Panc1 (cell line): ENCODE data around the gene MED28. TPM values are rescaled to one million over a fixed set of nuclear protein-coding genes. Genes with fewer than 3 reads are reported as not detected.

ENCODE experiments used
- ATAC-seq: fragments of 200-7000 bp; cut with Tn5 transposase; 2 replicates; pipeline ENCODE4 v1.9.1; 2020; ENCODE audit warnings: mild to moderate bottlenecking, moderate library complexity
- BruUV-seq: library from RNA; stranded (reverse); fragments of 400-500 nt; replicated peaks from 2 replicates; lab custom pipeline; 2021; lab: Mats Ljungman, UMichigan
- CTCF ChIA-PET: fragments of 300-600 bp; sonication (Branson Sonifier 250); formaldehyde crosslinking; loops from one replicate; lab custom pipeline; 2022; ENCODE audit warnings: antibody characterized with exemption; lab: Charles Lee
- POLR2A ChIA-PET: fragments of 300-600 bp; sonication (Branson Sonifier 250); formaldehyde crosslinking; loops from one replicate; lab custom pipeline; 2022; ENCODE audit warnings: antibody characterized with exemption; lab: Charles Lee
- DNase-seq: peaks from one replicate; pipeline ENCODE4 v3.0.0-alpha.2; 2010; ENCODE audit warnings: low read depth, low spot score
- H3K27ac ChIP-seq: 2 replicates; pipeline ENCODE4 v1.5.1; 2011; ENCODE audit warnings: mild to moderate bottlenecking, low read length, inconsistent platforms
- H3K27me3 ChIP-seq: fragments of 200-500 bp; sonication (Bioruptor generic); 2 replicates; pipeline ENCODE4 v1.6.0; 2014; ENCODE audit warnings: low read length, inconsistent platforms; ENCODE audit not compliant: control insufficient read depth, insufficient read depth
- H3K36me3 ChIP-seq: fragments of 200-500 bp; sonication (Bioruptor generic); 2 replicates; pipeline ENCODE4 v1.5.1; 2014; ENCODE audit warnings: inconsistent platforms, mild to moderate bottlenecking, low read length, moderate library complexity; ENCODE audit not compliant: control insufficient read depth, insufficient read depth
- H3K4me1 ChIP-seq: 2 replicates; pipeline ENCODE4 v1.5.1; 2011; ENCODE audit warnings: inconsistent platforms, mild to moderate bottlenecking, low read length, moderate library complexity; ENCODE audit not compliant: control insufficient read depth, insufficient read depth
- H3K4me3 ChIP-seq, 2 experiments: 2 replicates each; pipeline ENCODE4 v1.5.1; 2011 to 2012; ENCODE audit warnings: low read depth in 2 of 2, low read length in 2 of 2, mild to moderate bottlenecking in 2 of 2, inconsistent platforms in 1 of 2, moderate library complexity in 1 of 2
- H3K9me3 ChIP-seq: fragments of 200-500 bp; sonication (Bioruptor generic); 2 replicates; pipeline ENCODE4 v1.5.1; 2014; ENCODE audit warnings: low read depth, mild to moderate bottlenecking, inconsistent platforms, low read length, moderate library complexity; ENCODE audit not compliant: control insufficient read depth, insufficient read depth
- POLR2AphosphoS5 ChIP-seq: IDR thresholded peaks from 2 replicates; pipeline ENCODE4 v1.6.1; 2012; ENCODE audit warnings: mild to moderate bottlenecking, low read depth, low read length, moderate library complexity
- SIN3A ChIP-seq: IDR thresholded peaks from 2 replicates; pipeline ENCODE4 v1.6.1; 2012; ENCODE audit warnings: low read depth, mild to moderate bottlenecking, low read length, moderate library complexity, borderline replicate concordance; ENCODE audit not compliant: insufficient read depth
- TCF7L2 ChIP-seq: IDR thresholded peaks from 2 replicates; pipeline ENCODE4 v1.6.1; 2011; ENCODE audit warnings: mild to moderate bottlenecking, low read depth, low read length, inconsistent platforms
- in situ Hi-C: cut with HindIII; loops from 2 replicates; pipeline ENCODE4 v1.10.0; 2016; ENCODE audit warnings: low sequenced_read_pairs, low pct_unique_long_range_greater_than_20kb
- intact Hi-C: fragments of 100-400 bp; cut with micrococcal nuclease; formaldehyde crosslinking; loops from one replicate; pipeline ENCODE4 v1.10.0; 2022; ENCODE audit not compliant: unreplicated experiment
- total RNA-seq: library from RNA; stranded (reverse); gene quantifications from one replicate; pipeline ENCODE4 v1.2.1, GENCODE V29; 2021; ENCODE audit not compliant: unreplicated experiment
- TF ChIP-seq, protein P1 (sequence below), 2 experiments: IDR thresholded peaks; 2 replicates each; pipeline ENCODE4 v1.6.1; 2011 to 2012; ENCODE audit warnings: low read depth in 2 of 2, control low read depth in 1 of 2, low read length in 1 of 2, mild to moderate bottlenecking in 1 of 2, moderate library complexity in 1 of 2; ENCODE audit not compliant: insufficient read depth in 1 of 2
- TF ChIP-seq, protein P2 (sequence below): fragments of 450-650 bp; IDR thresholded peaks from 2 replicates; pipeline ENCODE4 v1.5.1; 2017; ENCODE audit warnings: mild to moderate bottlenecking

Gene MED28
- total RNA-seq, 1 experiment from 2014 or later: 32.1 TPM

- Histone ChIP-seq H3K27me3 (no peaks in the 10 kb centered on the region), H3K36me3 (peaks cover 8% of the 10 kb centered on the region), H3K4me1 (no peaks in the 10 kb centered on the region), H3K4me3 (no peak overlapping the region), H3K9me3 (no peaks in the 10 kb centered on the region), H3K27ac (no peak overlapping the region)
- ChIA-PET CTCF (no interaction called here), POLR2A (no interaction called here)
- ATAC-seq: no peak
- TF ChIP-seq SIN3A (no peak), POLR2AphosphoS5 (no peak), TCF7L2 (no peak)
- TF ChIP-seq, protein P1, sequence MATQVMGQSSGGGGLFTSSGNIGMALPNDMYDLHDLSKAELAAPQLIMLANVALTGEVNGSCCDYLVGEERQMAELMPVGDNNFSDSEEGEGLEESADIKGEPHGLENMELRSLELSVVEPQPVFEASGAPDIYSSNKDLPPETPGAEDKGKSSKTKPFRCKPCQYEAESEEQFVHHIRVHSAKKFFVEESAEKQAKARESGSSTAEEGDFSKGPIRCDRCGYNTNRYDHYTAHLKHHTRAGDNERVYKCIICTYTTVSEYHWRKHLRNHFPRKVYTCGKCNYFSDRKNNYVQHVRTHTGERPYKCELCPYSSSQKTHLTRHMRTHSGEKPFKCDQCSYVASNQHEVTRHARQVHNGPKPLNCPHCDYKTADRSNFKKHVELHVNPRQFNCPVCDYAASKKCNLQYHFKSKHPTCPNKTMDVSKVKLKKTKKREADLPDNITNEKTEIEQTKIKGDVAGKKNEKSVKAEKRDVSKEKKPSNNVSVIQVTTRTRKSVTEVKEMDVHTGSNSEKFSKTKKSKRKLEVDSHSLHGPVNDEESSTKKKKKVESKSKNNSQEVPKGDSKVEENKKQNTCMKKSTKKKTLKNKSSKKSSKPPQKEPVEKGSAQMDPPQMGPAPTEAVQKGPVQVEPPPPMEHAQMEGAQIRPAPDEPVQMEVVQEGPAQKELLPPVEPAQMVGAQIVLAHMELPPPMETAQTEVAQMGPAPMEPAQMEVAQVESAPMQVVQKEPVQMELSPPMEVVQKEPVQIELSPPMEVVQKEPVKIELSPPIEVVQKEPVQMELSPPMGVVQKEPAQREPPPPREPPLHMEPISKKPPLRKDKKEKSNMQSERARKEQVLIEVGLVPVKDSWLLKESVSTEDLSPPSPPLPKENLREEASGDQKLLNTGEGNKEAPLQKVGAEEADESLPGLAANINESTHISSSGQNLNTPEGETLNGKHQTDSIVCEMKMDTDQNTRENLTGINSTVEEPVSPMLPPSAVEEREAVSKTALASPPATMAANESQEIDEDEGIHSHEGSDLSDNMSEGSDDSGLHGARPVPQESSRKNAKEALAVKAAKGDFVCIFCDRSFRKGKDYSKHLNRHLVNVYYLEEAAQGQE (IDR thresholded peaks at IDR 0.05; ENCODE audit: insufficient read depth in 1 of 2, low read depth in 2 of 2, low read length in 1 of 2): no peak
- TF ChIP-seq, protein P2, sequence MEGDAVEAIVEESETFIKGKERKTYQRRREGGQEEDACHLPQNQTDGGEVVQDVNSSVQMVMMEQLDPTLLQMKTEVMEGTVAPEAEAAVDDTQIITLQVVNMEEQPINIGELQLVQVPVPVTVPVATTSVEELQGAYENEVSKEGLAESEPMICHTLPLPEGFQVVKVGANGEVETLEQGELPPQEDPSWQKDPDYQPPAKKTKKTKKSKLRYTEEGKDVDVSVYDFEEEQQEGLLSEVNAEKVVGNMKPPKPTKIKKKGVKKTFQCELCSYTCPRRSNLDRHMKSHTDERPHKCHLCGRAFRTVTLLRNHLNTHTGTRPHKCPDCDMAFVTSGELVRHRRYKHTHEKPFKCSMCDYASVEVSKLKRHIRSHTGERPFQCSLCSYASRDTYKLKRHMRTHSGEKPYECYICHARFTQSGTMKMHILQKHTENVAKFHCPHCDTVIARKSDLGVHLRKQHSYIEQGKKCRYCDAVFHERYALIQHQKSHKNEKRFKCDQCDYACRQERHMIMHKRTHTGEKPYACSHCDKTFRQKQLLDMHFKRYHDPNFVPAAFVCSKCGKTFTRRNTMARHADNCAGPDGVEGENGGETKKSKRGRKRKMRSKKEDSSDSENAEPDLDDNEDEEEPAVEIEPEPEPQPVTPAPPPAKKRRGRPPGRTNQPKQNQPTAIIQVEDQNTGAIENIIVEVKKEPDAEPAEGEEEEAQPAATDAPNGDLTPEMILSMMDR: no peak
- intact Hi-C loops (loop anchor here (5.0 kb wide), 1 partner anchor 83 kb away; no protein-coding TSS in a partner anchor), in situ Hi-C loops (no loop called here)
- no peak for DNase-seq
- BruUV-seq: no TSS peak
Observed at GRCh38 chr4:17630228-17630627, 15.8 kb downstream of the MED28 start.

DNA sequence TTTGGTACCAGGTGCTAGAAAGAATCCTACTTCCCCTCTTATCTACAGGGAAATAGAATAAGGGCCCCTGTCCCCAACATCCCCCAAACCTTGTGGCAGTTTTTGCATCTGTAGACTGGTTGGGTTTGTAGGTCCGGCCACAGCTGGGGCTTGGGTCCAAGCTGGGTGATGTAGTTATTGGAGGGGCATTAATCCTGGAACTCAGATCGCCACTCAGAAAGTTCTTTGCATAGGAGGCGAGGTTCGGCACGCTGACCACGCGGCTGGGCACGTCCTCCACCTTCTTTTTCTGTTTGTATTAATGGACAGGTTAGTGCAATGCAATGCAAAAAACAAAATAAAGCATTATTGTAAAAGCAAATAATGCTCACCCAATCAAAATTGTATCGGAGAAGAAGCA lies 19.2 kb downstream of the MED28 start:
- no peak overlapping the region for H3K4me3 ChIP-seq
- intact Hi-C loops (loop anchor here (5.0 kb wide), 1 partner anchor 86 kb away; no protein-coding TSS in a partner anchor), in situ Hi-C loops (no loop called here)
- no peaks in the 10 kb centered on the region for H3K9me3 ChIP-seq
- TF ChIP-seq, protein P2: no peak
- TF ChIP-seq SIN3A (no peak), POLR2AphosphoS5 (no peak), TCF7L2 (no peak)
- TF ChIP-seq, protein P1 (IDR thresholded peaks at IDR 0.05; ENCODE audit: insufficient read depth in 1 of 2, low read depth in 2 of 2, low read length in 1 of 2): no peak
- no peaks in the 10 kb centered on the region for H3K27me3 ChIP-seq
- BruUV-seq: no TSS peak
- DNase-seq: no peak
- H3K36me3 ChIP-seq: peaks cover 4% of the 10 kb centered on the region
- ChIA-PET CTCF (no interaction called here), POLR2A (no interaction called here)
- no peak overlapping the region for H3K27ac ChIP-seq
- ATAC-seq: no peak
- H3K4me1 ChIP-seq: no peaks in the 10 kb centered on the region
